Mucosa of stomach (tissue), 1 donor: ENCODE measurements around the gene CD164.

Source experiments
- H3K27me3 ChIP-seq: one replicate; pipeline ENCODE4 v1.7.0; 2013; ENCODE audit warnings: mild to moderate bottlenecking, low read length; ENCODE audit not compliant: control insufficient read depth, insufficient read depth
- H3K36me3 ChIP-seq: one replicate; pipeline ENCODE4 v1.7.0; 2013; ENCODE audit warnings: low read length; ENCODE audit not compliant: control insufficient read depth, insufficient read depth
- H3K4me1 ChIP-seq: one replicate; pipeline ENCODE4 v1.7.0; 2013; ENCODE audit warnings: mild to moderate bottlenecking, low read length; ENCODE audit not compliant: control insufficient read depth, insufficient read depth
- H3K4me3 ChIP-seq: one replicate; pipeline ENCODE4 v1.7.0; 2013; ENCODE audit warnings: low read length
- H3K9ac ChIP-seq: one replicate; pipeline ENCODE4 v1.7.0; 2013; ENCODE audit warnings: mild to moderate bottlenecking, low read length, moderate library complexity
- H3K9me3 ChIP-seq: one replicate; pipeline ENCODE4 v1.7.0; 2013; ENCODE audit warnings: mild to moderate bottlenecking, low read length, moderate library complexity; ENCODE audit not compliant: control insufficient read depth
- donor health status: Pancreatic carcinoma.

The CD164 gene

GRCh38 chr6:109393157-109393885 is 11.1 kb upstream of the CD164 start:
- H3K4me1 ChIP-seq = peaks cover 25% of the 10 kb centered on the region
- no peak overlapping the region for H3K9ac ChIP-seq
- H3K27me3 ChIP-seq = no peaks in the 10 kb centered on the region
- H3K36me3 ChIP-seq = no peaks in the 10 kb centered on the region
- no peak overlapping the region for H3K4me3 ChIP-seq
- no peaks in the 10 kb centered on the region for H3K9me3 ChIP-seq

GRCh38 chr6:109389650-109390274 is 7.5 kb upstream of the CD164 start:
- peaks cover 34% of the 10 kb centered on the region for H3K4me1 ChIP-seq
- no peaks in the 10 kb centered on the region for H3K9me3 ChIP-seq
- H3K36me3 ChIP-seq = no peaks in the 10 kb centered on the region
- no peaks in the 10 kb centered on the region for H3K27me3 ChIP-seq
- no peak overlapping the region for H3K9ac ChIP-seq
- no peak overlapping the region for H3K4me3 ChIP-seq

- no peak overlapping the region for H3K9ac ChIP-seq
- no peak overlapping the region for H3K4me3 ChIP-seq
- H3K27me3 ChIP-seq = no peaks in the 10 kb centered on the region
- H3K9me3 ChIP-seq = no peaks in the 10 kb centered on the region
- peaks cover 36% of the 10 kb centered on the region for H3K4me1 ChIP-seq
- H3K36me3 ChIP-seq = no peaks in the 10 kb centered on the region
These were observed 6.0 kb upstream of the CD164 start for GRCh38 chr6:109388265-109388664.

- no peaks in the 10 kb centered on the region for H3K36me3 ChIP-seq
- H3K9me3 ChIP-seq = no peaks in the 10 kb centered on the region
- H3K4me3 ChIP-seq = peak overlapping the region; percentile 79
- peaks cover 25% of the 10 kb centered on the region for H3K4me1 ChIP-seq
- no peaks in the 10 kb centered on the region for H3K27me3 ChIP-seq
- H3K9ac ChIP-seq = peak overlapping the region; percentile 99
These were observed 1.2 kb upstream of the CD164 start for GRCh38 chr6:109383438-109383940.

- H3K4me1 ChIP-seq = peaks cover 30% of the 10 kb centered on the region
These were observed 540 bp upstream of the CD164 start for GRCh38 chr6:109382576-109383437.

GRCh38 chr6:109381061-109381746 is 1.1 kb downstream of the CD164 start:
- peak overlapping the region; percentile 79 for H3K4me3 ChIP-seq
- no peaks in the 10 kb centered on the region for H3K27me3 ChIP-seq
- H3K9me3 ChIP-seq = no peaks in the 10 kb centered on the region
- H3K9ac ChIP-seq = peak overlapping the region; percentile 99
- H3K36me3 ChIP-seq = peaks cover 3% of the 10 kb centered on the region
- H3K4me1 ChIP-seq = peaks cover 36% of the 10 kb centered on the region

More at GRCh38 chr6:109382576-109383437, 540 bp upstream of the CD164 start:
- H3K27me3 ChIP-seq = no peaks in the 10 kb centered on the region
- peak overlapping the region; percentile 79 for H3K4me3 ChIP-seq
- H3K9ac ChIP-seq = peak overlapping the region; percentile 99
- no peaks in the 10 kb centered on the region for H3K36me3 ChIP-seq
- no peaks in the 10 kb centered on the region for H3K9me3 ChIP-seq

- Histone ChIP-seq H3K4me3 (peak overlapping the region; percentile 38), H3K9ac (peak overlapping the region; percentile 99), H3K4me1 (peaks cover 33% of the 10 kb centered on the region), H3K27me3 (no peaks in the 10 kb centered on the region), H3K36me3 (peaks cover 10% of the 10 kb centered on the region), H3K9me3 (no peaks in the 10 kb centered on the region)
These were observed 2.6 kb downstream of the CD164 start for GRCh38 chr6:109379711-109380110.

GRCh38 chr6:109377717-109378116 is 4.5 kb downstream of the CD164 start:
- Histone ChIP-seq H3K36me3 (peaks cover 25% of the 10 kb centered on the region), H3K4me1 (peaks cover 34% of the 10 kb centered on the region), H3K27me3 (no peaks in the 10 kb centered on the region), H3K9me3 (no peaks in the 10 kb centered on the region), H3K4me3 (no peak overlapping the region), H3K9ac (no peak overlapping the region)

GRCh38 chr6:109374326-109374892 is 7.9 kb downstream of the CD164 start:
- peaks cover 25% of the 10 kb centered on the region for H3K36me3 ChIP-seq
- peaks cover 41% of the 10 kb centered on the region for H3K4me1 ChIP-seq
- no peaks in the 10 kb centered on the region for H3K9me3 ChIP-seq
- no peaks in the 10 kb centered on the region for H3K27me3 ChIP-seq
- H3K4me3 ChIP-seq = no peak overlapping the region
- H3K9ac ChIP-seq = no peak overlapping the region

GRCh38 chr6:109373762-109374161 is 8.5 kb downstream of the CD164 start:
- peaks cover 36% of the 10 kb centered on the region for H3K4me1 ChIP-seq
- H3K9ac ChIP-seq = no peak overlapping the region
- H3K4me3 ChIP-seq = no peak overlapping the region
- H3K27me3 ChIP-seq = no peaks in the 10 kb centered on the region
- H3K36me3 ChIP-seq = peaks cover 25% of the 10 kb centered on the region
- H3K9me3 ChIP-seq = no peaks in the 10 kb centered on the region

- no peak overlapping the region for H3K4me3 ChIP-seq
- no peaks in the 10 kb centered on the region for H3K27me3 ChIP-seq
- peaks cover 25% of the 10 kb centered on the region for H3K36me3 ChIP-seq
- no peaks in the 10 kb centered on the region for H3K9me3 ChIP-seq
- H3K4me1 ChIP-seq = peaks cover 35% of the 10 kb centered on the region
- no peak overlapping the region for H3K9ac ChIP-seq
These were observed 8.9 kb downstream of the CD164 start for GRCh38 chr6:109373331-109373730.
